Activated CD4-positive, alpha-beta T cell treated with anti-CD3 and anti-CD28 coated beads, Interleukin-2, amount 50 U/mL, for 16 hours (primary cell): ENCODE results near the gene FHL1.

Experiments
- DNase-seq: peaks from one replicate; pipeline ENCODE4 v3.0.0-alpha.2; 2020

FHL1 gene

DNA sequence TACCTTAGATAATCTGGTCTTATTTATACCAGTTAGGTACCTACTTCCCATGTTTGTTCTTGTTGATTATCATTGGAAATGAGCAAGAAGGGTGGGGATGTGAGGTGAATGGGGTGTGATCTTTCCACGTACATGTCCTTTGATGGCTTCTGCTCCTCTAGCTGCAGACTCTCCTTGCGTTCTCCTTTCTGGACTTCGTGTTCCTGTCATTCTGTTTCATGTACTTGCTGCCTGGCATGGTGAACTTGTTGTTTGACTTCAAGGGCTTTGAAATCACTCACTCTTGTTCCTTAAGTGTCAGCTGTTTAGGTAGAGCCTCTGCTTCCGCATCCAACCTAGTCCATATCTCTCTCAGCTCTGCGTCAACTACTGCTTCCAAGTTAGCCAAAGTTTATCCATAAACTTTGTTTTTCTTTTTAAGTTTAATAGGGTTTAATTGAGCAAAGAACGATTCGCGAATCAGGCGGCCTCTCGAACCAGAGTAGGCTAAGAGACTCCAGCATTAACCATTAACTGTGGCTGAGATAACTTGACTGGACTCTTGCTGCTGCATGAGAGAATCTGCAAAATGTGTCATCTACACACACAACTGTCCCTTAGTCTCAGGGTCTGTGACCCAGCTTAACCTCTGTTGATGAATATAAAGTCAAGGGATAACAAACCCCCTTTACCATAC, 42.8 kb downstream of the FHL1 start:
- DNase-seq, result no peak

DNA sequence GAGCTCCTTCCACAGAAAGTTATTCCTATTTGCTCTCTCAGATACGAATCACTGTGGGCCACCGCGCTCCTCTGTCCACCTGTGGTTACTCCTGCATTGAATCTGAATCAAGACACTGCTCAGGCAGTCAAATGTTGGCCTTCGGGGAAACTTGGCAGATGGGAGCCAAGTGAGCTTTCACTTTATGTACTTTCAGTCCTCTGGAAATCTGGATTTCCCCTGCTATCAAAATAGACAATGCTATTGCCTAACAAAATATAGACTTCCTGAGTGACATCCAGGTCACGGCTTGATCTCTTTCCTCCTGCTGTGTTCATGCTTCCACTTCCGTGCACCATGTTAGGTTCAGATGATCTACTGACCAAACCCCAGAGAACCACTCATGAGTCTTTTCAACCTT, 43.8 kb downstream of the FHL1 start:
- DNase-seq, result no peak

DNA sequence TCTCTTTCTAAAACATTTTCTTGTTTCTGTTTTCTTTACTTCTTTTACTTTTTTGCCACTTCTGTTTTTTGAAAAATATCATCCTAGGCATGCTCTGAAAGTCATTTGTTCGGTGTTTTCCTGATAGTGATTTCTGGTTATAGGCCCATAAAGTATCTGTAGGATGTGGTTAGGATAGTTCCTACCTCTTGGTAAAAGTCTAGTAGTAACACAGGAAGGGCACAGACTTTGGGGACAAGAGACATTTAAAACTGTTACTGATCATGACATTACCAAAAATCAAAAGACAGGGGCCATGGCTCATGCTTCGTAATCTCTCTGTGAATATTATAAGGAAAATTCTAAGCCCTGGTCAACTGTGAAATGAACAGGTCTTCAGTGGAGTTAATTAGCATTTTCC, 44.8 kb downstream of the FHL1 start:
- DNase-seq, result peak; percentile 5

DNA sequence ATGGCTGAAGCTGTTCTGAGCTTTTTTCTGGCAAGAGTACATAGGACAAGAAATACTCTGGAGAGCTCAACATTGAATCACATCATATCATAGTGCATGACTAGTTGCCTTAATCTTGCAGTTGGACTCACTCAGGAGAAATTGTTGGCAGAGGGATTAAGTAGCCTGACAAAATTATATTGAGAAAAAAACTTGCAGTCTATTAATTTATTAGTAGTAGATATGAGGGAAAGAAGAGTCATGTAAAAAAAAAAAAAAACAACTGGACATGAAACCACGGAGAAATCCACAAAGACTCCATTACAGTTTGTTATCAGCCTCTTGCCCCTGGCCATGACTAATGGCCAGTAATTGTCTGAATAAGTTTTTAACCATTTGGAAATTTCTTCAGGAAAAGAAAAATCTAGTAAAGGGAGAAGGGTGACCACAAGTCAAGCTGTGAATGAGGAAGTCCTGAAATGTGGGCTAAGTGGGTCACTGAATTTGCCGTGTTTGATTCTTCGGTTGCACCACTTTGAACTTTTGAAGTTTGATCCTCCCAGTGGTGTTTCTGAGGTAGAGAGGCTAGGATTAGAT, 45.6 kb downstream of the FHL1 start:
- no peak for DNase-seq

DNA sequence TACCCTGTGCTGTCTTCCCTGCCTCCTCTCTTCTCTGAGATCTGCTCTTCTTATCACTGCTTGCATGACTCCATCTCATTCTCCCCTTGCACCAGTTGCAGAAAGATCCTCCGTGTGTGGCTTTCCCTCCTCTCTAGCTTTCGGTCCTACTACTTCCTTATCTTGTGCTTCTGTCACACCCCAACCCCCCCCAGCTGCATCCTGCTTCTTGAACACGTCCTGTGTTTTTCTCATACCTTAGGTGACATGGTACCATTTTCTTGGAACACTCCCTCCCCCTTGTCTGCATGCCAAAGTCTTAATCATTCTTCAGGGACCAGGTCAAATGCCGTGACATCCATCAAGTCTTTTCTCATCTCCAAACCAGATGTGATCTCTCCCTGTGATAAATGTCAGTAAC, 46.4 kb downstream of the FHL1 start:
- no peak for DNase-seq

DNA sequence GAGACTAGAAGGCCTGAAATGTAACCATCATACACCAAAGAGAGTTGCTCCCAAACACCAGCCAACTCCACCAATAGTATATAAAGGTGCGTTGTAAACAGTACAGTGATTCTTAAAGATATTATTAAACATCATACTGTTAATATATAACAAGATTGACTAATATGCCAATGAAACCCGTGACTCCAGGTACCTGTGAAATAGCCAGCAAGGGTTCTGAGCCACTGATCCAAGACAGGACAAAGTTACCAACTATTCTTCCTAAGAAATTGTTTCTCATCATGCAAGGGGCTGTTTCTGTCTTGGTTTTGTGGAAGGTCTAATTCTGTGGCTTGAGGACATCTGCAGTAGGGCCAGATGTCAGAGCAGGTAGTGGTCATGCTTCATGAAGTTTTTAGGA, 47.2 kb downstream of the FHL1 start:
- no peak for DNase-seq

DNA sequence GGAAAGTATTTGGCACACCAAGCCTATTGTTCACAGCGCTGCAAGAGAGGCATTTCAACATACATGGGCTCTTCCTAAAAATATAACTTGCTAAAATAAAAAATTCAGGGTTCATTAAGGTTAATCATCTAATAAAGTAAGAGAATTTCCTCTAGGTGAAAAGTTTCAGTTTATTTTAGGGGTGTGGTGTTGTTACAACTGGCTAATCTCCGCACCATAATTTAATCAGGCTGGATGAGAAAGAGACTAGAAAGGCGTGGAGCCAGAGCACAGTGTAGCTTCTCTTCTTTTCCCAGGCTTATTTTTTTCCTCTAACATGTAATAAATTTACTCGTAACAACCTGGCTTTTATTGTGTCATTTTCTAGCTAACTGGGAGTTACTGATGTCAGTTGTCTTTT, 47.9 kb downstream of the FHL1 start:
- no peak for DNase-seq

DNA sequence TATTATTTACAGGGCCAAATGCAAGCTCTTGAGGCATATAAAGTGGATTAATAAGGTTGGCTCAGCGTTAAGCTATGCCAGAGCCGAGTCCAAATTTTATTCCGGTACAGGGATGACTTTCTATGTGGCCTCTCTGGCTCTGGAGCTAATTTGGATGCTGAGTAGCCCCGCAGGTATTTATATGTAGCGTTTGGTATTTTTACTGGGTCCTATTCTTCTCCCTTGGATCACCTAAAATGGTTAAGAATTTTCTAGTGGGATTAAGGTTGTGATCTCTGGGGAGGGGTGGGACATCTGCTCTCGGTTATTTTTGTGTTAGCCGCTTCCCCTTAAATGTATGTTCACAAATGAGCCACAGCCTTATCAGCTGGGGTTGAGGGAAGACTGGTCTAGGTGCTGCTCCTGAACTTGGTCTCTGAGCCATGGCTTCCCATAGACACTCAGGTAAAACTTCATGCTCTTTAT, 49.4 kb downstream of the FHL1 start:
- no peak for DNase-seq

DNA sequence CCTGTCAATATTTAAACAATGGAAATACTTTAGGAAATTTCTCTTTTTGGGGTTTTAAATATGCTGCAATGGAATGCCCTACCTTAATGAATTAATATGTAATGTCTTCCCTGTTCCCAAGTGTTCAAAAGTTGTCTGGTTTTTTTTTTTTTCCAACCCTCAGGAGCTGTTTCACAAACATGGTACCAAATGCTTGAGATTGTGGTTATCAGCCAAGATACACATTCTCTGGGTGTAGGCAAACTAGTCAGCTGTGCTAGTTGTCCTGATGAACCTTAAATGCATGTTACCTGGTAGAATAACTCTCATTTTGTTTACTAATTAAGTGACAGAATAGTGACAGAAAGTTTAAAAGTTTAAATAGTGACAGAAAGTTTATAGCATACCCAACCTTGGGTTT, 50.7 kb downstream of the FHL1 start:
- no peak for DNase-seq

DNA sequence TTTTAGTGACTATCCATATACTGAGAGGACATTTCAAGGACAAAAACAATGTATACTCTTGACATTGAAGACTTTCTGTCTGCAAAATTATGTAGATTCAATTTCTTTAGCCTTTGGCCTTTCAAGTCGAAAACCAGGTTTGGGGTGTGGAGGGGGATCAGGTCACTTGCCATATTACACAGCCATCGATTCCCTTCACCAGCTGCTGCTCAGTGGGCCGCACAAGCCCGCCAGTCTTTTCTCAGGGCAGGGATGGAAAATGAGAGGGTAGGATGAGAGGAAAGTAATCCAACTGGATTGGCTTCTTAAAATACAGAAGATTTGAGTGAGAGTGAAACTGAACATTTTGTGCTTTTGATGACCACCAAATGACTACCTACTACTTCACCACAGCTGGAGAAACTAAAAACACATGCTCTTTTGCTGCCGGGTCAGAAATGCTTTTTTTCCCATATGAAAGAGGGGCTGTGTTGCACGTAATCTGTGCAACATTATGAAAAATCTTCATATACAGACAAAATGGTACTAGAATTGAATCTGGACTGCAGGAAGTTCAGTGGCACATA, 51.4 kb downstream of the FHL1 start:
- no peak for DNase-seq

DNA sequence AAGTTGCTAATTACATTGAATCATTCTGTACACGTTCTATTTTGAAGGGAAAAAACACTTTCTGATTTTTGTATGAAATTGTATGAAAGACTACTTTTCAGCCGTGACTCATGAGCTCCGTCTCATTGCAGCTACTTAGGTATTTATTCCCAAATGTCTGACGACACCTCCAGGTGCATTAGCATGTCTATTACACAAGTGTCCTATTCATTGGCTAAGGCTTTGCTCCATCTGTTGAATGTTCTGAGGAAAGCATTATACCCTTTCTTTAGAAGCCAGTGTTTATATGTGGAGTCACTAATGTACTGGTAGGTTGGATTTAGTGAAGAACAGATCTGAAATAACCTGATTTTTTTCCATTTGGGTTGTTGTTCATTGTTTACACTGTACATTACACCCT, 52.0 kb downstream of the FHL1 start:
- DNase-seq, result no peak

DNA sequence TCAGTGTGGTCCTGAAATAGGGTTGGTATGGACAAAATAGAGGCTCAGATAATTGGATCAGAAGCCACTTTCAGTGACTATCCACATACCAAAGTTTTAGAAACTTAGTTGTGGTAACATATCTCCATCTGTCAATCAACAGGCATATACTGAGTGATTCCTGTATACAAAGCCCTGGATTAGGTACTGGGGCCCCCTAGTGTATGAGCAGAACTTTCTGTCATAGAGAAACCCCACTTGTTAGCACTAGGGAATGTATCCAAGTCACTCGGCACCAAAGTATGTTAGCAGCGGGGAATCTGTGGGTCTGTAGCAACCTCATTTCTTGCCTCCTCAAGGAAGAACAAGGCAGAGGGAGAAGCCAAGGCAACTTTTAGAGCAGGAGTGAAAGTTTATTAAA, 53.1 kb downstream of the FHL1 start:
- DNase-seq, result peak; percentile 34

DNA sequence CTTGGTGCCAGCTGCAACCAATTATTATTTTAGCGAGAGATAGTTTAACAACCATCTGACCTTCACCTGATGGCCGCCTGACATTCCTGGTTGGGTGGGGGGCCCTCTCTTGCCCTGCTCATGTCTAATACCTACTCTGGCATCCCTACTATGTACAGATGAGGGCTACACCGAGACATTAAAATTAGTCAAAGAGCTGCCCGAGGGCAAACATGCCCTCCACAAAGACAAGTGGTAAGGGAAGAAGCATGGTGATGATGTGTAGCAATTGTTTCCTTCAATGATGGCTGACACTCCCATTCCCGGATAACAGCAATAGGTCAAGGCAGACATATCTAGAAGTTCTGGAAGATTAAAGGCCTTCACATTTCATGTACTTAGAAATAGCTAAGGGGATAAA, 54.3 kb downstream of the FHL1 start:
- no peak for DNase-seq

DNA sequence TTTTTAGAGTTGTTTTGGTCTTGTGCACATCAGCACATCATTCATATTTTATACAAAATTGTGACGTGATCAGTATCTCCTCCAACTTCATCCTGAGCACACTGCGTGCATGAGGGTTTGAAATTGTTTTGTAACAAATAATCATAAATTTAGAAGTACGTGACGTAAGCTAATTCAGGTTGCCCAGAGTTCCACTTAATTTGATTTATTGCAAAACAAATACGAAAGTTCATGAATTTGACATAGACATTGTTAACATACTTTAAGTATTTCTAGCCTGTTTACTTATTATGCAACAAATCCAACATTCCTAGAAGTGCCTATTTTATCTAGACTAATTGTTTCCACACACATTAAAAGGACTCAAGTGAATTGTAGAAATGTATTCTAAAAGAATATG, 55.6 kb downstream of the FHL1 start:
- DNase-seq, result no peak

DNA sequence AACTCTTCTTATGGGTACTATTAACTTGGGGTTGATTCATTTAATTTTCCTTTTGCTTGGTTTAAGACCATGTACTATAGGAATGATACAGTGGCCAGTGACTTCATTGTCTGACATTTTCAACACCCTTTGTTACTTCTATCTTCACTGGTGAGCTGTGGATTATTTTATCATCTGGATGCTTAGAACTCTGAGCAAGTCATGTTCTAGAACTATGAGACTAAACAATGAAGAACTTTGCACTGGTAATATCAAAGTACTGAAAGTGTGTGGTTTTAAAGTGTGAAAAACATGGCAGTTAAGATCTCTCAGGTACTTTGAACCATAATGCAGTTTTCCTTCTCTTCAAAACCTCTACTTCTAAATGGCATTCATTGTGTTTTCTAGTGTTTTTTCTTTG, 56.1 kb downstream of the FHL1 start:
- peak; percentile 15 for DNase-seq

DNA sequence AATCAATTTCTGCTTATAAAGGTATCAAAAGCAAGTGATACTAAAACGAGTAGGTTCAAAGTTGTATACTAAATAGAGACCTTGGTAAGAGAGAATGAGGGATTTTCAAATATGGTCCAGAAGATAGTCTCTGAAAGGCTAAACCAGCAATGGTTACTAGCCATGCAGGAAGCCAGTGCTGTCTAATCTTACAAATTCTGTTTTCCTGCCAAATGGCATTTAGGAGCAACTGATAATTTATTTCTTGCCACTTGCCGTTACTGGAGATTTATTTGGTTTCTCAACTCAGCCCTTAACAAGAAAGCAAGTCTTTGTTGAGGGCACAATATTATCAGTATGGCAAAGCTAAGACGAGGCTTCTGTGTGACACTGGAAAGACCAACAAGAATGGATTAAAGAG, 56.6 kb downstream of the FHL1 start:
- no peak for DNase-seq

DNA sequence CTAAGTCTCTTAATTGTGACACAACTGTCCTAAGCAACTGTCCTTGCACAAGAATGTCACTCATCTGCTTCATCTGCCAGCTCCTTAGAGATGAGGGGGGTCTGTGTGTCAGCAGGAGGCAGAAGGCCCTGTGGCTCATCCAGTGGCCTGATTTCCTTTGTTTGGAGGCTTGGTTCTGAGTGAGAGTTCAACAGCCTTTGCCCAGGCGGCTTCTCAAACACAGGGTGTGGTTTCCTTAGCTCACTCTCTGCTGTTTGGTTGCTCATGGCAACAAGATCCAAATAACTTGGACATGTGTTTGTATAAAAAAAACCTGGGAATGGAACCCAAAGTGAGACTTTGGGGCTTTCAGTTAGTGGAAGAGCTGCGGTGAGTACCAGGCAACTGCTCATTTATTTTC, 57.2 kb downstream of the FHL1 start:
- DNase-seq, result peak; percentile 20

DNA sequence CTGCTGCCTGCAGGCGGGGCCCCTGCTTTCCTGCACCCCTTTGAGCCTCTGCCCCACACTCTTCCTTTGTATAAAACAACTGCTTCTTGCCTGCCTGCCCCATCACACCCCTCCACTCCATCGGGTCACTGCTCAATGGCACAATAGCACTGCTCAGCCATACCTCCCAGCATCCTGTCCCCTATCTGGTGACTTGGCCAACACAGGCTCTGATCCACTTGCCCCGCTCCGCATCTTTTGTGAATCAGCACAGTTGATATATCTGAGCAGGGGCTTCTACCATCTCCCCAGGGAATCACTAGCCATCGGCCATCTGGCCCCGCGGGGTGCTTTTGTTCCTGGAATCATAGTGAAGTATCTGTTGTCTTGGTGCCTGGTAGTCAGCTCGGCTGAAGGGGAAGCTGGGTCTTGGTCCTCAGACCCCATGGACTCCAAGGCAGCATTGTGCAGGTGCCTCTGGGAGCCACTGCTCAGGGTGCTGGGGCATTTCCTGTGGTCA, 58.6 kb downstream of the FHL1 start:
- no peak for DNase-seq

DNA sequence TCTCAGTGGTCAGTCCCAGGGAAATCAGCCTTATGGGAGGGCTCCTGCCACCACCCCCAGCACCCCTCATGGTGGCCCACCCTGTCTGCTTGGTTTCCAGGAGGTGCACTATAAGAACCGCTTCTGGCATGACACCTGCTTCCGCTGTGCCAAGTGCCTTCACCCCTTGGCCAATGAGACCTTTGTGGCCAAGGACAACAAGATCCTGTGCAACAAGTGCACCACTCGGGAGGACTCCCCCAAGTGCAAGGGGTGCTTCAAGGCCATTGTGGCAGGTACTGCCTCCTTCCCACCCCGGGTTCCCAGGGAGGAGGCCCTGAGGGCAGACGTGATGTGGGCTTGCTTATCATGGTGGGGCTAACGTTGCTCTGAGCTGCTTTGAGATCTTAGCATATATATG, 59.6 kb downstream of the FHL1 start:
- no peak for DNase-seq

DNA sequence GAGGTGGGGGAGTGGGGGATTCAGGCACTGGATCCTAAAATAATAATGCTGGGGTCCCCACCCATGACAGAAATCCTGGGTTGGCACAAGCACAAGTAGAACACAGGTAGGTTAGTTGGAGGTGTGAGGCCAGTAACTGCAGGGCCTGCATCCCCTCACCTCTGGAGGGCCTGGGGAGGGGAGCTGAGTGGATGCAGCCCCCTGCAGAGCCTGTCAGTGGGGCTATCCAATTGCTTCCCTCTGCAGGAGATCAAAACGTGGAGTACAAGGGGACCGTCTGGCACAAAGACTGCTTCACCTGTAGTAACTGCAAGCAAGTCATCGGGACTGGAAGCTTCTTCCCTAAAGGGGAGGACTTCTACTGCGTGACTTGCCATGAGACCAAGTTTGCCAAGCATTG, 60.2 kb downstream of the FHL1 start:
- no peak for DNase-seq

DNA sequence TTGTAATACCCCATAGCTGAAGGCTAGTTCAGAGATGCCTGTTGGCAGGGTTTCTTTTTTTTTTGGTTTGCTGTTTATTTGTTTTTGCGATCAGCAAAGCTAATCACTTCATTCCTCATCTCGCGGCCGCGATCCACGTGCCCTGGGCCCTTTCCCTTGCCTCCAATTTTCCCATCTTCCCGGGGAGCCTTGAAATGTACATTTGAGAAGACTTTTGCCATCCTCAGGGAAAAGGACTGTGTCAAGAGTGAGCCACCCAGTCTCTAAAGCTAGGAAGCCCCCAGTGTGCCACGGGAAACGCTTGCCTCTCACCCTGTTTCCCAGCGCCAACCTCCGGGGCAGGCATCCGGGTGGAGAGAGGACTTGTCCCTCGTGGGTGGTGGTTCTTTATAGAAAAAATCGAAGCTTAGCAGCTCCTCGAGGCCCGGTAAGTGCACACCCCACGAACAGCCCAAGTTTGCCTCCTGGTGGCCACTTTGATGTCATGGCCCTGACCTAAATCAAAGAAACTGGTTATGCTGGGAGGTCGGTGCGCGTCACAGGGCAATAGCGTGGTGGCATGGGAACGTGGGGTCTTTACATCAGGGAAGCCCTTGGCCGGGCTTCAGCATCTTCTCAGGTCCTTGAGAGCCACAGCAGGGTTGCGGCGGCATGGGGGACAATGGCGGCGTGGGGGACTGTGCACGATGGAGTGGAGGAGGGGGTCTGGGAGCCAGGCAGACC, 61.8 kb downstream of the FHL1 start:
- peak; percentile 23 for DNase-seq

DNA sequence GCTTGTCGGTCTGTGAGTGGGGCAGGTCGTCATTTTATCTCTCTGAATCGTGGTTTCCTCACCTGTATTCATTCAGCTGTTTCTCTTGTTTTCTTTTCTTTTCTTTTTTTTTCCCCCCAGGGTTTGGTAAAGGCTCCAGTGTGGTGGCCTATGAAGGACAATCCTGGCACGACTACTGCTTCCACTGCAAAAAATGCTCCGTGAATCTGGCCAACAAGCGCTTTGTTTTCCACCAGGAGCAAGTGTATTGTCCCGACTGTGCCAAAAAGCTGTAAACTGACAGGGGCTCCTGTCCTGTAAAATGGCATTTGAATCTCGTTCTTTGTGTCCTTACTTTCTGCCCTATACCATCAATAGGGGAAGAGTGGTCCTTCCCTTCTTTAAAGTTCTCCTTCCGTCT, 62.4 kb downstream of the FHL1 start:
- DNase-seq, result no peak

DNA sequence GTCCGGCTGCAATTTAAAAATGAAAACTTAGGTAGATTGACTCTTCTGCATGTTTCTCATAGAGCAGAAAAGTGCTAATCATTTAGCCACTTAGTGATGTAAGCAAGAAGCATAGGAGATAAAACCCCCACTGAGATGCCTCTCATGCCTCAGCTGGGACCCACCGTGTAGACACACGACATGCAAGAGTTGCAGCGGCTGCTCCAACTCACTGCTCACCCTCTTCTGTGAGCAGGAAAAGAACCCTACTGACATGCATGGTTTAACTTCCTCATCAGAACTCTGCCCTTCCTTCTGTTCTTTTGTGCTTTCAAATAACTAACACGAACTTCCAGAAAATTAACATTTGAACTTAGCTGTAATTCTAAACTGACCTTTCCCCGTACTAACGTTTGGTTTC, 62.9 kb downstream of the FHL1 start:
- no peak for DNase-seq

DNA sequence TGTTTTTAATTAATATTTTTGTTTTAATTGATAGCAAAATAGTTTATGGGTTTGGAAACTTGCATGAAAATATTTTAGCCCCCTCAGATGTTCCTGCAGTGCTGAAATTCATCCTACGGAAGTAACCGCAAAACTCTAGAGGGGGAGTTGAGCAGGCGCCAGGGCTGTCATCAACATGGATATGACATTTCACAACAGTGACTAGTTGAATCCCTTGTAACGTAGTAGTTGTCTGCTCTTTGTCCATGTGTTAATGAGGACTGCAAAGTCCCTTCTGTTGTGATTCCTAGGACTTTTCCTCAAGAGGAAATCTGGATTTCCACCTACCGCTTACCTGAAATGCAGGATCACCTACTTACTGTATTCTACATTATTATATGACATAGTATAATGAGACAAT, 63.5 kb downstream of the FHL1 start:
- no peak for DNase-seq
